Mammary microvascular endothelial cell (primary cell): ENCODE results near the gene TACC3. TPM values are rescaled to one million over a fixed set of nuclear protein-coding genes. Genes with fewer than 3 reads are reported as not detected.

Experiments
- total RNA-seq: library from RNA; depleted of rRNA; stranded (reverse); fragments of >200 nt; gene quantifications from 2 replicates; pipeline ENCODE4 v1.2.3, GENCODE V29; 2015

TACC3 gene
- total RNA-seq: 57.1 and 78.8 TPM in 2 replicates

GRCh38 chr4:1721003-1721665, at the start of gene TACC3, which contains the start of gene TMEM129:
TSS of gene TACC3 (plus strand) at chr4:1721521. CDS start at chr4:1723422, 1,901 bp downstream.
TSS of gene TMEM129 (minus strand) at chr4:1721323. CDS start at chr4:1720837, 486 bp downstream.

GRCh38 chr4:1683736-1684505, 37.4 kb upstream of the TACC3 start, which contains the start of gene FAM53A:
TSS of gene FAM53A (minus strand) at chr4:1684313. CDS start at chr4:1668741, 15,572 bp downstream.

GRCh38 chr4:1712216-1713002, 8.9 kb upstream of the TACC3 start, which contains the start of gene SLBP:
TSS of gene SLBP (minus strand) at chr4:1712319. CDS start at chr4:1712188, 131 bp downstream.

GRCh38 chr4:1792832-1793495, 71.6 kb downstream of the TACC3 start, which contains the start of gene FGFR3:
TSS of gene FGFR3 (plus strand) at chr4:1793293. CDS start at chr4:1793935, 642 bp downstream.

Other genes starting within 250 kb of the TACC3 start
- gene FAM53A, start 37.2 kb upstream of the TACC3 start, total RNA-seq: 0.39 and 0.60 TPM in 2 replicates
- 80.0 and 81.2 TPM in 2 replicates for gene SLBP, start 9.2 kb upstream of the TACC3 start, total RNA-seq
- gene TMEM129, start 198 bp upstream of the TACC3 start, total RNA-seq: 31.8 and 37.8 TPM in 2 replicates
- gene FGFR3, start 71.8 kb downstream of the TACC3 start, total RNA-seq: 0.89 and 3.9 TPM in 2 replicates
- gene LETM1, start 134.6 kb downstream of the TACC3 start, total RNA-seq: 46.8 and 59.1 TPM in 2 replicates
- gene NSD2, start 149.9 kb downstream of the TACC3 start, total RNA-seq: 65.7 and 78.3 TPM in 2 replicates